GM04503 (cell line): ENCODE measurements around the gene DPT.

ENCODE experiments used
- DNase-seq: peaks from one replicate; pipeline ENCODE4 v3.0.0-alpha.2; 2012; ENCODE audit warnings: low read depth

The DPT gene

GRCh38 chr1:168656485-168656884 is 72.5 kb downstream of the DPT start:
- DNase-seq, result no peak

GRCh38 chr1:168654198-168654915 is 74.6 kb downstream of the DPT start:
- DNase-seq, result no peak

GRCh38 chr1:168653567-168653966 is 75.4 kb downstream of the DPT start:
- no peak for DNase-seq

- DNase-seq, result no peak
Measured at GRCh38 chr1:168645721-168646120, 83.3 kb downstream of the DPT start.
